ACHN (cell line): Measurements from ENCODE around the gene OR52N2.

Experiments used
- DNase-seq: peaks from one replicate; pipeline ENCODE4 v3.0.0-alpha.2; 2015
- in situ Hi-C: cut with HindIII; loops from 2 replicates; pipeline ENCODE4 v1.10.0; 2017; ENCODE audit warnings: low sequenced_read_pairs, low pct_ligation_motif_present, low pct_unique_long_range_greater_than_20kb

OR52N2 gene

GRCh38 chr11:5865826-5866225 lies 57.1 kb downstream of the OR52N2 start:
- no peak for DNase-seq
- in situ Hi-C loops: no loop called here
